ENCODE measurements around the gene SLC37A2.
A peak's percentile ranks its signal among the peaks of the same experiment; 100 is the strongest.

The SLC37A2 gene

GRCh38 chr11:125111001-125111342 lies 47.9 kb downstream of the SLC37A2 start:
- peak in 1 of 2 experiments; percentile 41 for DNase-seq (ENCODE audit: low read depth in 1 of 2, low spot score in 1 of 2)
- in situ Hi-C loops (cut with HindIII; ENCODE audit: low pct_unique_long_range_greater_than_20kb, low sequenced_read_pairs): no loop called here

DNA sequence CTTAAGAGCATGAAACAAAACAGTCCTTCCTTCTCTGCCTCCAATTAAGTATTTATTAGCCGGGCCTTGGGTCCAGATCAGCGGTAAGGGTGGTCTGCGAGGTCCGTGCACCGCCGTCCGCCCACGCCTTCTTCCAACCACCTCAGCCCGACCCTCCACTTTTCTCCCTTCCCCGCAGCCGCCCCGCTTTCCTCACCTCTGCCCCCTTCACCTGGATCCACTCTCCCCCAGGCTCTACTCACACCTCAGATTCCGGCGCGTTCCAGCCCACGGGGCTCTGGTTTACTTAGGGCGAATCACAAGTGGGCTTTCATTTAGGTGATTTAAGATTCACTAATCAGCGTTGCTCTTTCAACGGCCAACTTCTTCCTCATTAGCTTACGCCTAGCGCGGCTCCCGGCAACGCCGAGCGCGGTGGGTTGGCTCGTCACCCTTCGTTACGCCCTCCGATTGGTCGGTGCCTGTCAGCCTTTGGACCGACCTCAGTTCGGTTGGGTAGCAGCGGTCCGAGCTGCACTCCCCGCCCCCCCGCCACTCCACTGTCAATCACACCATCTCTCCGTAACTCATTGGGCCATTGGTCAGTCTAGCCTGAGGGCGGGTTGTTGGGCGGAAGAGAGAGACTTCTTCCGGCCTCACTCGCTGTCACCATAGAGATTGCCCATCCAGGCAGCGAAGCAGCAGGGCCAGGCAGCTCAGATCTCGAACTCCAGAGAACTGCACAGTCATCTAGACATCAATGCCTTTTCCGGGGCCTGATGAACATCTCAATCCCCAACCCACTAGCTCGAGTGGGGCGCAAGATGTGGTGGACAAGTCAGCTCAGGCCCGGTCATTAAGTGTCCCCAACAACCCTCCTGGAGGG lies 48.5 kb downstream of the SLC37A2 start, which contains the start of gene TMEM218:
Gene TMEM218 (minus strand): TSS at position 284 of the 865 bp plus-strand sequence. CDS start 9,385 bp downstream, outside the sequence.
- no peak for TF ChIP-seq JUND (IDR thresholded peaks at IDR 0.05; ENCODE audit: low read depth)
- DNase-seq (ENCODE audit: low read depth in 1 of 2, low spot score in 1 of 2): peak; percentile 100
- in situ Hi-C loops (cut with HindIII; ENCODE audit: low pct_unique_long_range_greater_than_20kb, low sequenced_read_pairs): no loop called here

More at GRCh38 chr11:125111001-125111342, 47.9 kb downstream of the SLC37A2 start:
- no peak for TF ChIP-seq JUND (IDR thresholded peaks at IDR 0.05; ENCODE audit: low read depth)

- TF ChIP-seq JUND (IDR thresholded peaks at IDR 0.05; ENCODE audit: low read depth): no peak
- no peak for DNase-seq (ENCODE audit: low read depth in 1 of 2, low spot score in 1 of 2)
- in situ Hi-C loops (cut with HindIII; ENCODE audit: low pct_unique_long_range_greater_than_20kb, low sequenced_read_pairs): no loop called here
Measured at GRCh38 chr11:125112208-125112604, 49.1 kb downstream of the SLC37A2 start.

GRCh38 chr11:125114518-125114917 lies 51.4 kb downstream of the SLC37A2 start:
- TF ChIP-seq JUND (IDR thresholded peaks at IDR 0.05; ENCODE audit: low read depth): no peak
- DNase-seq (ENCODE audit: low read depth in 1 of 2, low spot score in 1 of 2): no peak
- in situ Hi-C loops (cut with HindIII; ENCODE audit: low pct_unique_long_range_greater_than_20kb, low sequenced_read_pairs): no loop called here

DNA sequence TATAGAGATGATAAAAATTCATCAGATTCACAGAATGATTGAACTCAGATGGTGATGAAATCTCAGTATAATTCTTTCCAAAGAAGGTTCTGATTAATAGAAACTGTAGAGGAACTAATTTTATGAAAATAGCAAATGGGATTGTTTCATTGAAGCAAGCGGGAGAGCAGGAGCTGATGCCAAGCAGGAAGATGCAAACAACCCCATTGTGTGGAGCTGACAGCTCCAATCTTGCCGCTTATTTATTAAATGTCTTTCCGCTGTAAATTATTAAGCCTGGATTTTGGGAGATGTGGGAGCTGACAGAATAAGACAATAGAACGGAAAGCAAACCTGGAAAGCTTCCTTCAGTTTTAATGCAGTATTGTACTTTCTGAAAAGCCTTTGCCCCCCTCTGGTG lies 54.3 kb downstream of the SLC37A2 start:
- DNase-seq (ENCODE audit: low read depth in 1 of 2, low spot score in 1 of 2): no peak
- in situ Hi-C loops (cut with HindIII; ENCODE audit: low pct_unique_long_range_greater_than_20kb, low sequenced_read_pairs): no loop called here

DNA sequence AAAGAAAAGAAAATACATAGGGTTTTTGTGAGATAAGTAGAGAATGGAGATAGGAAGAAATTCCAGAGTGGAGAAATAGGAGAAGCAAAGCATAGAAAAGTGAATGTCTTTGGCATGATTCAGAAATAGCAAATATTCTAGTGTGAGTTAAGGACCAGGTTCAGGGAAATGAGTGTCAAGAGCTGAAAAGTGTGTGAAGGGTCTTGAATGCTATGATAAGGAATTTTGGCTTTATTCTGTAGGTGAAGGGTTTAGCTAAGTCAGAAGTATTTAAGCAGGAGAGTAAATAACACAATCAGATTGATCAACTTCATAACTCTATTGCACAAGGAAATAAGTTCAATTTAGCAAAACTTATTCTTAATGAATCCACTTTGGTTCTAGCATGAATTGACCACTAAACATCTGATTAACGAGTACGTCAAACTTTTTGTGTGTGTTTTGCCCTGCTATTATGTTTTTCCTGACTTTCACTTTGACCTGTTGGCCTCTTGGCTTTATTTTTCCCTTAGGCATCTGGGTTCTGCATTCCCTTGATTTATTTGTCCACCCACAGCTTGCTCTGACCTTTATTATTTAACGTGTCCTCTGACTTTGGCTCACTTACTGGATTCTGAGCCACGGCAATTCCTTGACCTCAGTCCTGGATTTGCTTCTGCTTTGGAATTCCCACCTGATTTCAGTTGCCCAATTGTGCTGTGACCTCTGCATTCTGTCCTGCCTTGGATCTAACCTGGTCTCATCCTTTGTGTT lies 60.3 kb downstream of the SLC37A2 start:
- in situ Hi-C loops (cut with HindIII; ENCODE audit: low pct_unique_long_range_greater_than_20kb, low sequenced_read_pairs): no loop called here
- DNase-seq (ENCODE audit: low read depth in 1 of 2, low spot score in 1 of 2): no peak
- TF ChIP-seq JUND (IDR thresholded peaks at IDR 0.05; ENCODE audit: low read depth): no peak

More for the DNA sequence above, 54.3 kb downstream of the SLC37A2 start:
- TF ChIP-seq JUND (IDR thresholded peaks at IDR 0.05; ENCODE audit: low read depth): no peak

GRCh38 chr11:125123947-125124617 lies 61.0 kb downstream of the SLC37A2 start:
- in situ Hi-C loops (cut with HindIII; ENCODE audit: low pct_unique_long_range_greater_than_20kb, low sequenced_read_pairs): no loop called here
- DNase-seq (ENCODE audit: low read depth in 1 of 2, low spot score in 1 of 2): peak; percentile 83 to 95
- TF ChIP-seq JUND (IDR thresholded peaks at IDR 0.05; ENCODE audit: low read depth): no peak

DNA sequence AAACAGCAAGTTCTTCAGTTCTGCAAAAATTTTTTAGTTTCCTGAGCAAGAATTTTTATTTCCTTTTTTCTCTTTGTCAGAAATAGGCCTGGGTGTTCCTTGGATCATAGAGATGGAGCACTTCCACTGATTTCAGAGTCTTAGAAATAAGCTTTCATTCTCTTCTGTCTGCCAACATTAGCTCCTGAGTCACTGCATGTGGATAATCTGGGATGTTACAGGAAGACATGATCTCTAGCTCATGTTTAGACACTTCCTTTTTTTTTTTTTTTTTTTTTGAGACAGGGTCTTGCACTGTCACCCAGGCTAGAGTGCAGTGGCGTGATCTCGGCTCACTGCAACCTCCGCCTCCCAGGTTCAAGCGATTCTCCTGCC lies 61.5 kb downstream of the SLC37A2 start:
- in situ Hi-C loops (cut with HindIII; ENCODE audit: low pct_unique_long_range_greater_than_20kb, low sequenced_read_pairs): no loop called here
- DNase-seq (ENCODE audit: low read depth in 1 of 2, low spot score in 1 of 2): no peak

GRCh38 chr11:125128450-125128849 lies 65.3 kb downstream of the SLC37A2 start:
- TF ChIP-seq JUND (IDR thresholded peaks at IDR 0.05; ENCODE audit: low read depth): no peak
- in situ Hi-C loops (cut with HindIII; ENCODE audit: low pct_unique_long_range_greater_than_20kb, low sequenced_read_pairs): no loop called here
- no peak for DNase-seq (ENCODE audit: low read depth in 1 of 2, low spot score in 1 of 2)

More for the DNA sequence above, 61.5 kb downstream of the SLC37A2 start:
- TF ChIP-seq JUND (IDR thresholded peaks at IDR 0.05; ENCODE audit: low read depth): no peak

DNA sequence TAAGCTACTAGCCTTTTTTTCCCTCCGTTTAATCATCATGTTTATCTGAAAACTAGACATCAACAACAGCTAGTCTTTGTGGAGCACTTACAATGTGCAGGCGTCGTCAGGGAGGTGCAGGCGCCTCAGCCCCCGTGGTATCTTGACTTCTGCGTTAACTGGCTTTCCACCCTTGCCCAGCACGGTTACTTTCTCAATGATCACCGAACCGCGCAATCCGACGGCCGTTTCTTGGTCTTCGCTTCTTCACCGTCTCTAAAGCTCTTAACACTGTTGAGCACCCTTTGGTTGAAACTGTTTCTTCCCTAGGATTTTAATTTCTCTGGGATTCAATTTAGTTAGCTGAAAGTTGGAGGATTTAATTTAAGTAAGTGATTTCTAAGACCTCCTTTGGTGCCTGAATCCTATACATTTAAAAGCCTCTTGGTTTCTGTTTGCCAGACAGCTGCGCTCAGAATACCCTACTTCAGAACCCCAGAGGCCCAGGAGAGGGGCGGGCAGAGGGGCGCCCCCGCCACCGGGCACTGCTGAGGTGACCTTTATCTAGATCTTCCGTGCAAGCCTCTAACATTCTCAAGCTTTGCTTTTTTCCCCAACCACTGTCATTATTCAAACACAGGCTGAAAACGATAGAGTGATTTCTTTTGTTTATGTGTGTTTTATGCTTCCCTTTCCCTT lies 66.3 kb downstream of the SLC37A2 start:
- no peak for DNase-seq (ENCODE audit: low read depth in 1 of 2, low spot score in 1 of 2)
- in situ Hi-C loops (cut with HindIII; ENCODE audit: low pct_unique_long_range_greater_than_20kb, low sequenced_read_pairs): no loop called here
- no peak for TF ChIP-seq JUND (IDR thresholded peaks at IDR 0.05; ENCODE audit: low read depth)

- no peak for DNase-seq (ENCODE audit: low read depth in 1 of 2, low spot score in 1 of 2)
- no peak for TF ChIP-seq JUND (IDR thresholded peaks at IDR 0.05; ENCODE audit: low read depth)
- in situ Hi-C loops (cut with HindIII; ENCODE audit: low pct_unique_long_range_greater_than_20kb, low sequenced_read_pairs): no loop called here
Measured at GRCh38 chr11:125132071-125132470, 69.0 kb downstream of the SLC37A2 start.

DNA sequence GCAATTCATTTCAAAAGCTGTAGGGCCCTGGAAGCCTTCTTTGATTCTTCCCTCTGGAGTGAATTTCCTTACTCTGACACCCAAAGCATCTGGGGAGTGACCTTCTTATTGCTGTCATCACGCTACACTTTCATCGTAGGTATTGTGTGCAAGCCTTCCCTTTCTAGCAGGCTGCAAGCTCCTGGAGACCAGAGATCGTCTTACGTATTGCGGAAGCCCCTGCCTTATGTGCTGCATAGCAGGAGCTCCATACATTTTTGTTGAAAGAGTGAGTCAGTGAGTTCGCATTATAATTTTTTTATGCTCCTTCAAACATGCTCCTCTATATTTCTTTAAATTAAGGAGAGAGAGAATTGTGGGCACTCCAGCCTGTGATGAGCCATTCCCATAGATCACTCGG lies 69.5 kb downstream of the SLC37A2 start:
- in situ Hi-C loops (cut with HindIII; ENCODE audit: low pct_unique_long_range_greater_than_20kb, low sequenced_read_pairs): no loop called here
- no peak for DNase-seq (ENCODE audit: low read depth in 1 of 2, low spot score in 1 of 2)
- TF ChIP-seq JUND (IDR thresholded peaks at IDR 0.05; ENCODE audit: low read depth): no peak
